ENCODE data around the gene USP6NL.
"Not testable (repeated sequence)": the region's sequence is repeated elsewhere in the genome, so short reads cannot be mapped to it uniquely, and the experiment has no call there.

Gene USP6NL

GRCh38 chr10:11444531-11445228 lies 166.8 kb downstream of the USP6NL start:
- DNase-seq (ENCODE audit: low spot score) = no peak

GRCh38 chr10:11444155-11444530 lies 167.3 kb downstream of the USP6NL start:
- DNase-seq (ENCODE audit: low spot score) = no peak

GRCh38 chr10:11443468-11444154 lies 167.8 kb downstream of the USP6NL start:
- DNase-seq (ENCODE audit: low spot score) = no peak

- DNase-seq (ENCODE audit: low spot score) = no peak
Measured at GRCh38 chr10:11442001-11442773, 169.3 kb downstream of the USP6NL start.

GRCh38 chr10:11441151-11441535 lies 170.3 kb downstream of the USP6NL start:
- no peak for DNase-seq (ENCODE audit: low spot score)

GRCh38 chr10:11440250-11441150 lies 170.9 kb downstream of the USP6NL start:
- DNase-seq (ENCODE audit: low spot score) = peak; percentile 5

- no peak for DNase-seq (ENCODE audit: low spot score)
Measured at GRCh38 chr10:11439523-11440053, 171.9 kb downstream of the USP6NL start.

GRCh38 chr10:11437391-11438142 lies 173.9 kb downstream of the USP6NL start:
- DNase-seq (ENCODE audit: low spot score) = no peak

- DNase-seq (ENCODE audit: low spot score) = not testable (repeated sequence)
Measured at GRCh38 chr10:11436445-11436844, 175.0 kb downstream of the USP6NL start.

GRCh38 chr10:11435581-11435981 lies 175.9 kb downstream of the USP6NL start:
- no peak for DNase-seq (ENCODE audit: low spot score)

- DNase-seq (ENCODE audit: low spot score) = peak; percentile 39
Measured at GRCh38 chr10:11434324-11434723, 177.1 kb downstream of the USP6NL start.

- no peak for DNase-seq (ENCODE audit: low spot score)
Measured at GRCh38 chr10:11433657-11434056, 177.8 kb downstream of the USP6NL start.

GRCh38 chr10:11431216-11431555 lies 180.3 kb downstream of the USP6NL start:
- no peak for DNase-seq (ENCODE audit: low spot score)

- DNase-seq (ENCODE audit: low spot score) = no peak
Measured at GRCh38 chr10:11430421-11431215, 180.8 kb downstream of the USP6NL start.

GRCh38 chr10:11429439-11430052 lies 181.9 kb downstream of the USP6NL start:
- no peak for DNase-seq (ENCODE audit: low spot score)

GRCh38 chr10:11425676-11426075 lies 185.8 kb downstream of the USP6NL start:
- DNase-seq (ENCODE audit: low spot score) = no peak

- DNase-seq (ENCODE audit: low spot score) = no peak
Measured at GRCh38 chr10:11425296-11425610, 186.2 kb downstream of the USP6NL start.

GRCh38 chr10:11424456-11425295 lies 186.8 kb downstream of the USP6NL start:
- DNase-seq (ENCODE audit: low spot score) = peak; percentile 63

- DNase-seq (ENCODE audit: low spot score) = no peak
Measured at GRCh38 chr10:11416974-11417373, 194.5 kb downstream of the USP6NL start.
